Activated T-helper 2 cell treated with anti-CD3 and anti-CD28 coated beads, Interferon-gamma antibody, Interleukin-2, Interleukin-4, amounts not matched to agents 10 μg/mL and 5 μg/mL and 100 μg/mL, durations not matched to agents 14 hours and 24 hours and 36 hours (primary cell): ENCODE measurements around the gene ZDHHC6. TPM values are rescaled to one million over a fixed set of nuclear protein-coding genes. Genes with fewer than 3 reads are reported as not detected.

ENCODE experiments used
- total RNA-seq: library from RNA; stranded (reverse); gene quantifications from 2 replicates; pipeline ENCODE4 v1.2.3, GENCODE V29; 2022

The ZDHHC6 gene
- total RNA-seq, 1 donor from 2014 or later: 43.2 TPM

Other genes with a start within 250 kb of the ZDHHC6 start
- not detected in 2 replicates for gene TECTB, start 163.5 kb downstream of the ZDHHC6 start, total RNA-seq
- gene ACSL5, start 72.8 kb downstream of the ZDHHC6 start, total RNA-seq: 39.7 and 45.9 TPM in 2 replicates
- gene VTI1A, start 301 bp upstream of the ZDHHC6 start, total RNA-seq: 33.6 and 39.5 TPM in 2 replicates